Hepatic stellate cell (primary cell): ENCODE results near the gene MAGEC3.
"Not testable (repeated sequence)": the region's sequence is repeated elsewhere in the genome, so short reads cannot be mapped to it uniquely, and the experiment has no call there.

ENCODE experiments used
- DNase-seq: peaks from one replicate; pipeline ENCODE4 v3.0.0; 2011; ENCODE audit warnings: low spot score

The MAGEC3 gene

GRCh38 chrX:141838016-141838415 is at the start of gene MAGEC3:
TSS of gene MAGEC3 (plus strand) at chrX:141838316. CDS start at chrX:141838316, 0 bp downstream.
- no peak for DNase-seq

GRCh38 chrX:141791856-141792255 is 46.3 kb upstream of the MAGEC3 start:
- DNase-seq: no peak

- no peak for DNase-seq
These were observed 26.7 kb upstream of the MAGEC3 start for GRCh38 chrX:141811438-141811837.

GRCh38 chrX:141814213-141814857 is 23.8 kb upstream of the MAGEC3 start:
- DNase-seq: no peak

- no peak for DNase-seq
These were observed 22.2 kb upstream of the MAGEC3 start for GRCh38 chrX:141815904-141816303.

- DNase-seq: no peak
These were observed 5.9 kb upstream of the MAGEC3 start for GRCh38 chrX:141832247-141832646.

- no peak for DNase-seq
These were observed 1.7 kb downstream of the MAGEC3 start for GRCh38 chrX:141839856-141840255.

GRCh38 chrX:141857479-141857878 is 19.4 kb downstream of the MAGEC3 start:
- no peak for DNase-seq

GRCh38 chrX:141879616-141880015 is 41.5 kb downstream of the MAGEC3 start:
- DNase-seq: no peak

- not testable (repeated sequence) for DNase-seq
These were observed 50.7 kb downstream of the MAGEC3 start for GRCh38 chrX:141888811-141889210.

- DNase-seq: no peak
These were observed 56.6 kb downstream of the MAGEC3 start for GRCh38 chrX:141894733-141895132.

GRCh38 chrX:141897690-141898089 is 59.6 kb downstream of the MAGEC3 start:
- no peak for DNase-seq

GRCh38 chrX:141902366-141902765 is 64.2 kb downstream of the MAGEC3 start:
- no peak for DNase-seq

- DNase-seq: no peak
These were observed 65.5 kb downstream of the MAGEC3 start, which contains the start of gene MAGEC1 for GRCh38 chrX:141903400-141904155. TSS of gene MAGEC1 (plus strand) at chrX:141903894. CDS start at chrX:141905073, 1,179 bp downstream.

GRCh38 chrX:141904262-141904661 is 66.1 kb downstream of the MAGEC3 start:
- no peak for DNase-seq

GRCh38 chrX:141917801-141918200 is 79.7 kb downstream of the MAGEC3 start:
- DNase-seq: no peak

GRCh38 chrX:141924293-141924692 is 86.2 kb downstream of the MAGEC3 start:
- no peak for DNase-seq

- DNase-seq: no peak
These were observed 90.3 kb downstream of the MAGEC3 start for GRCh38 chrX:141928432-141928831.

- no peak for DNase-seq
These were observed 96.0 kb downstream of the MAGEC3 start for GRCh38 chrX:141934059-141934641.

- DNase-seq: no peak
These were observed 97.5 kb downstream of the MAGEC3 start for GRCh38 chrX:141935645-141936044.

- DNase-seq: no peak
These were observed 98.0 kb downstream of the MAGEC3 start for GRCh38 chrX:141936080-141936479.

GRCh38 chrX:141941234-141941633 is 103.1 kb downstream of the MAGEC3 start:
- DNase-seq: no peak

GRCh38 chrX:141945426-141945825 is 107.3 kb downstream of the MAGEC3 start:
- no peak for DNase-seq
